ENCODE data around the gene RIMBP3B.
"Not testable (repeated sequence)": the region's sequence is repeated elsewhere in the genome, so short reads cannot be mapped to it uniquely, and the experiment has no call there.

RIMBP3B gene

GRCh38 chr22:21416375-21416774, 32.8 kb downstream of the RIMBP3B start:
- not testable (repeated sequence) for DNase-seq (ENCODE audit: low spot score)

- DNase-seq (ENCODE audit: low spot score), result not testable (repeated sequence)
Observed at GRCh38 chr22:21417227-21417746, 33.7 kb downstream of the RIMBP3B start, which contains the start of gene HIC2. TSS of gene HIC2 (plus strand) at chr22:21417371. CDS start at chr22:21442832, 25,461 bp downstream.

GRCh38 chr22:21417853-21418252, 34.3 kb downstream of the RIMBP3B start:
- DNase-seq (ENCODE audit: low spot score), result not testable (repeated sequence)

GRCh38 chr22:21418974-21419638, 35.6 kb downstream of the RIMBP3B start:
- DNase-seq (ENCODE audit: low spot score), result not testable (repeated sequence)

GRCh38 chr22:21420180-21420763, 36.7 kb downstream of the RIMBP3B start:
- DNase-seq (ENCODE audit: low spot score), result not testable (repeated sequence)

GRCh38 chr22:21424084-21424709, 40.6 kb downstream of the RIMBP3B start:
- not testable (repeated sequence) for DNase-seq (ENCODE audit: low spot score)

- not testable (repeated sequence) for DNase-seq (ENCODE audit: low spot score)
Observed at GRCh38 chr22:21434378-21435233, 51.1 kb downstream of the RIMBP3B start.

- DNase-seq (ENCODE audit: low spot score), result not testable (repeated sequence)
Observed at GRCh38 chr22:21435998-21436810, 52.7 kb downstream of the RIMBP3B start.

GRCh38 chr22:21438013-21438412, 54.5 kb downstream of the RIMBP3B start:
- not testable (repeated sequence) for DNase-seq (ENCODE audit: low spot score)

Measured in hematopoietic multipotent progenitor cell treated with erythropoietin and hydrocortisone succinate and interleukin-3 and kit ligand, for 15 days (in vitro differentiated cells).